Measurements from ENCODE around the gene APBB1.

- TF ChIP-seq PKNOX1 (IDR thresholded peaks at IDR 0.05) = no peak
- TF ChIP-seq NFRKB (IDR thresholded peaks at IDR 0.05) = no peak
- TF ChIP-seq L3MBTL2 (conservative IDR thresholded peaks at IDR 0.05) = no peak
- no peak for TF ChIP-seq SP1 (IDR thresholded peaks at IDR 0.05)
- TF ChIP-seq FOXM1 (IDR thresholded peaks at IDR 0.05; ENCODE audit: borderline replicate concordance) = no peak
- no peak for TF ChIP-seq TARDBP (IDR thresholded peaks at IDR 0.05)
- TF ChIP-seq SUZ12 (IDR thresholded peaks at IDR 0.05) = no peak
- TF ChIP-seq FOXA1 (IDR thresholded peaks at IDR 0.05) = no peak
- TF ChIP-seq ARNT (IDR thresholded peaks at IDR 0.05) = no peak
- no peak for TF ChIP-seq BHLHE40 (IDR thresholded peaks at IDR 0.05; ENCODE audit: borderline replicate concordance)
Observed at GRCh38 chr11:6420677-6421076, 1.8 kb upstream of the APBB1 start.
